ENCODE results near the gene GPR160.

Gene GPR160

GRCh38 chr3:170049146-170050000 is 11.6 kb downstream of the GPR160 start:
- Mint-ChIP-seq H3K9me3 (no peaks in the 10 kb centered on the region), H3K27me3 (no peaks in the 10 kb centered on the region), H3K4me1 (peaks cover 18% of the 10 kb centered on the region), H3K27ac (no peak overlapping the region), H3K4me3 (no peak overlapping the region)
- ATAC-seq (peak; percentile 41), DNase-seq (no peak)

DNA sequence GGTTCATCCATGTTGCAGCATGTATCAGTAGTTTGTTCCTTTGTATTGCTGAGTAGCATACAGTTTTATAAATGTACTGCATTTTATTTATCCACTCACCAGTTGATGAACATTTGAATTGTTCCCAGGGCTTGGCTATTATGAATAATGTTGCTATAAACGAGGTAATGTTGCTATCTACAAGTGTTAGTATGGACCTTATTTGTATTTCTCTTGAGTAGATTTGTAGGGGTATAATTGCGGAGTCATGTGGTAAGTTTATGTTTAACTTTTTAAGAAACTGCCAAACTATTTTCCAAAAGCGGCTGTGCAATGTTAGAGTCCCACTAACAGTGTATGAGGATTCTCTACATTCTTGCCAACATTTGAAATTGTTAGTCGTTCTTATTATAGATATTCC is 13.0 kb downstream of the GPR160 start:
- H3K9me3 Mint-ChIP-seq = no peaks in the 10 kb centered on the region
- DNase-seq = no peak
- H3K4me1 Mint-ChIP-seq = peaks cover 22% of the 10 kb centered on the region
- H3K4me3 Mint-ChIP-seq = no peak overlapping the region
- no peak overlapping the region for H3K27ac Mint-ChIP-seq
- no peaks in the 10 kb centered on the region for H3K27me3 Mint-ChIP-seq
- ATAC-seq = no peak

DNA sequence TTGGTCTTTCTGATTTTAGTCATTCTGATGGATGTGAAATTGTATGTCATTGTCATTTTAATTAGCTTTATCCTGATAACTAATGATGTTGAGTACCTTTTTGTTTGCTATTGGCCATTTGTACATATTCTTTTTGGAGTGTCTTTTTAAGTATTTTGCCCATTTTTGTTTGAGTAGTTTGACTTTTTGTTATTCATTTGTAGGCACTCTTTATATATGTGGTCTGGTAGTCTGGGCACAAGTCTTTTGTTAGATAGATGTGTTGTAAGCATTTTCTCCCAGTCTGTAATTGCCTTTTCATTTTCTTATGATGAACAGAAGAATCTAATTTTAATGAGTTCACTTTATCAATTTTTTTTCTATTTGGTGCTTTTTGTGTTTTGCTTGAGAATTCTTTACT is 14.6 kb downstream of the GPR160 start:
- H3K4me3 Mint-ChIP-seq = no peak overlapping the region
- DNase-seq (no peak), ATAC-seq (no peak)
- H3K9me3 Mint-ChIP-seq = no peaks in the 10 kb centered on the region
- H3K27ac Mint-ChIP-seq = no peak overlapping the region
- peaks cover 32% of the 10 kb centered on the region for H3K4me1 Mint-ChIP-seq
- no peaks in the 10 kb centered on the region for H3K27me3 Mint-ChIP-seq

DNA sequence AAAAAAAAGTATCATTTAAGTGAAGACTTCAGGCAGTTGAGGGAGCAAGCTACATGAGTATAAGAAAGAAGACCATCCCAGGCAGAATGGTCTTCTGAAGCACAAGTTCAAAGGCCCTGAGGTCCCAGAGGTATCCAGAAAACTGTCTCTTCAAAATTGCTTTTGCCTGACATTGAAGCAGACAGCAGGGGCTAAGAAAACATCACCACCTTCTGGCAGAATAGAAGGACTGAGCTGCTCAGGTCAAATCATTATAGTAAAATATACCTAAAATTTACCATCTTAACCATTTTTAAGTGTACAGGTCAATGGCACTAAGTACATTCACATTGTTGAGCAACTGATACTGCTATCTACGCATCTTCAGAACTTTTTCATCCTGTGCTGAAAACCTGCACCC is 16.4 kb downstream of the GPR160 start:
- ATAC-seq = no peak
- no peaks in the 10 kb centered on the region for H3K9me3 Mint-ChIP-seq
- H3K4me3 Mint-ChIP-seq = no peak overlapping the region
- H3K27me3 Mint-ChIP-seq = no peaks in the 10 kb centered on the region
- H3K4me1 Mint-ChIP-seq = peaks cover 44% of the 10 kb centered on the region
- no peak for DNase-seq
- no peak overlapping the region for H3K27ac Mint-ChIP-seq

GRCh38 chr3:170055209-170055608 is 17.4 kb downstream of the GPR160 start:
- Mint-ChIP-seq H3K9me3 (no peaks in the 10 kb centered on the region), H3K27ac (peak overlapping the region in 1 of 2 donors; percentile 16), H3K27me3 (no peaks in the 10 kb centered on the region), H3K4me1 (peaks cover 44% of the 10 kb centered on the region), H3K4me3 (peak overlapping the region in 1 of 2 donors; percentile 43)
- DNase-seq (peak; percentile 16 to 61), ATAC-seq (peak; percentile 81)

DNA sequence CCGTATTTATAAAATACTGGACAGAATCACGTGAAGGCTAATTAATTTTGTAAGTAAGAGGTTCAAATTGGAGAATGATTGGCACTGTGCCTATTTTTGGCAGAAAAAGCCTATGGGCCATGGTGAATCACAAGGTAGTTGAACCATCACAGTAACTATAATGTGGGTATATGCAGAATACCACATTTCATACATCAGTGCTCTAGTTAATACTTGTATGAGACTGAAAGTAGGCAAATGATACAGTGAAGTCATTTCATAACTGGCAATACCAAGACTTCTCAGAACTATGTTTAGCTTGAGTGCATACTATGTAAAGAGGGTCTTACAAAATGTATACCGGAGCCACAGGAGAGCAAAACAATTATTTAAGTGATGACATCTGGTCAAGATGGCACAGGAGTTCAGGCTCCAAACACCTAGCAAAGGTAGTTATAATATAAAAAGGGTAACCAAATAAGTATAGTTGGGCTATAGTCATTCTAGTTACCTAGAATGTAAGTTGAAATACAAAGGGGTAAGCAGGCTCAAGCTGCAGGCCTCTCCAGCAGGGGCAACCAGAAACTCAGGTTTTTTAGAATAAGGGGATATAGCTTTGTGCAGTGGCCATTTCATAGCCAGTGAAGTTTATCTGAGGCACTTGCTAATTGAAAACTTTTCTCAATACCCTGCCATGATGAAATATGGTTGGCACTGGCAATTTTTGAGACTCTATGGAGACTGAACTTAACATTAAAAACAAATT is 19.1 kb downstream of the GPR160 start:
- no peaks in the 10 kb centered on the region for H3K9me3 Mint-ChIP-seq
- peaks cover 44% of the 10 kb centered on the region for H3K4me1 Mint-ChIP-seq
- peak overlapping the region; percentile 63 to 75 for H3K4me3 Mint-ChIP-seq
- ATAC-seq (peak; percentile 94), DNase-seq (peak in 1 of 2 donors; percentile 37)
- no peaks in the 10 kb centered on the region for H3K27me3 Mint-ChIP-seq
- H3K27ac Mint-ChIP-seq = peak overlapping the region; percentile 60 to 74

GRCh38 chr3:170057550-170057949 is 19.8 kb downstream of the GPR160 start:
- Mint-ChIP-seq H3K4me1 (peaks cover 44% of the 10 kb centered on the region), H3K4me3 (peak overlapping the region; percentile 63 to 75), H3K27ac (peak overlapping the region in 1 of 2 donors; percentile 74), H3K27me3 (no peaks in the 10 kb centered on the region), H3K9me3 (no peaks in the 10 kb centered on the region)
- DNase-seq = no peak
- no peak for ATAC-seq

GRCh38 chr3:170058127-170058526 is 20.3 kb downstream of the GPR160 start:
- ATAC-seq (no peak), DNase-seq (no peak)
- Mint-ChIP-seq H3K4me1 (peaks cover 44% of the 10 kb centered on the region), H3K9me3 (no peaks in the 10 kb centered on the region), H3K27me3 (no peaks in the 10 kb centered on the region), H3K4me3 (peak overlapping the region in 1 of 2 donors; percentile 75), H3K27ac (no peak overlapping the region)

DNA sequence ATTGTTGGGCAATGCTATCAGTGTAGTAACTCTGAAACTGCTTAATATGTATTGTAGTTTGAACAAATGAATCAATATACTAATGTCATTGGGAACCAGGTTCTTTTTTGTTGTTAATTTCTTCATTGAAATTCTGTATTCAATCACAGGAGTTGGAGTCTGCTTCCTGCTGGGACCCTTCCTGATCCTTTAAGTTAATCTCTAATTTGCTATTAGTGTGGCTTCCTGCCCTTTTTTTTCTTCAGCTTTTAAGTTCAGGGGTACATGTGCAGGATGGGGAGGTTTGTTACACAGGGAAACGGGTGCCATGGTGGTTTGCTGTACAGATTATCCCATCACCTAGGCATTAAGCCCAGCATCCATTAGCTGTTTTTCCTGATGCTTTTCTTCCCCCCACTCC is 21.7 kb downstream of the GPR160 start:
- no peaks in the 10 kb centered on the region for H3K27me3 Mint-ChIP-seq
- H3K9me3 Mint-ChIP-seq = no peaks in the 10 kb centered on the region
- DNase-seq (no peak), ATAC-seq (no peak)
- peaks cover 41% of the 10 kb centered on the region for H3K4me1 Mint-ChIP-seq
- H3K27ac Mint-ChIP-seq = no peak overlapping the region
- no peak overlapping the region for H3K4me3 Mint-ChIP-seq

GRCh38 chr3:170062068-170062467 is 24.3 kb downstream of the GPR160 start:
- no peak overlapping the region for H3K27ac Mint-ChIP-seq
- H3K9me3 Mint-ChIP-seq = no peaks in the 10 kb centered on the region
- no peak for DNase-seq
- no peak overlapping the region for H3K4me3 Mint-ChIP-seq
- H3K4me1 Mint-ChIP-seq = peaks cover 15% of the 10 kb centered on the region
- H3K27me3 Mint-ChIP-seq = no peaks in the 10 kb centered on the region
- ATAC-seq = no peak

DNA sequence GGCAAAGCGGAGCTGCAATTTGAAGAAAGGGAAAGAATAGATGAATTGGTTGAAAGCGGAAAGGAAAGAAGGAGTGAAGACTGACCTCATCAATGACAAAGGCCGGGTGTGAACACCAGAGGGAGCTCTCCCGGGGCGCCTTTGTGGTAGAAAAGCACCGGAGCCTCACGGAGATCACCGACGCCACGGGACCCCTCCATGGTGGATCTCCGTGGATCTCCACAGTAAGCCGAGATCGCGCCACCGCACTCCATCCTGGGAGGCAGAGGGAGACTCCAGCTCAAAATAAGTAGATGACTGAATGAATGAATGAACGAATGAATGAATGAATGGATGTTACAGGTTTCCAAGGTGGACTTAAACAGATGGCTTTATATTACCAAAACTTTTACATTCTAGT is 25.0 kb downstream of the GPR160 start:
- Mint-ChIP-seq H3K27me3 (no peaks in the 10 kb centered on the region), H3K4me3 (no peak overlapping the region), H3K27ac (peak overlapping the region in 1 of 2 donors; percentile 34), H3K4me1 (peaks cover 8% of the 10 kb centered on the region), H3K9me3 (no peaks in the 10 kb centered on the region)
- no peak for ATAC-seq
- no peak for DNase-seq

GRCh38 chr3:170063691-170064090 is 25.9 kb downstream of the GPR160 start:
- no peak overlapping the region for H3K27ac Mint-ChIP-seq
- ATAC-seq = no peak

DNA sequence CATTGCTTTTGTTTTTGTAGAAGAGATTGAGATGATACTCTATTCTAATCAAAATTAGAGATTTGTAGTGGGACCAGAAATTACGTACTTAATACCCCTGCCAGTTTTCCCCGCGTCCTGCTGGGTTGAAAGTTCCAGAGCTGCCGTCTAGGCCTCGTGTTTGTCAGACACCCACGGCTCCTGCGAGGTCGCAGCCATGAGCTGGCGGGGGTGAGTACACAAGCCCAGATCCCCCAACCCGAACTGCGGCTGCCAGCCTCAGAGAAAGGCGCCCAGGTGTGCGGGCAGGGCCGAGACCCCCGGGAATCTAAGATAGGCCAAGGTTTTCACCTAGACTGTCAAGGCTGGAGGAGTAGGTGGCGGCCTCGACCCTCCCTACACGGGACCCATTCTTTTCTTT is 26.3 kb downstream of the GPR160 start:
- DNase-seq (no peak), ATAC-seq (no peak)
- Mint-ChIP-seq H3K4me1 (no peaks in the 10 kb centered on the region), H3K9me3 (no peaks in the 10 kb centered on the region), H3K27ac (no peak overlapping the region), H3K4me3 (no peak overlapping the region), H3K27me3 (no peaks in the 10 kb centered on the region)

More at GRCh38 chr3:170063691-170064090, 25.9 kb downstream of the GPR160 start:
- Mint-ChIP-seq H3K4me3 (no peak overlapping the region), H3K4me1 (no peaks in the 10 kb centered on the region), H3K9me3 (no peaks in the 10 kb centered on the region), H3K27me3 (no peaks in the 10 kb centered on the region)
- DNase-seq = no peak

DNA sequence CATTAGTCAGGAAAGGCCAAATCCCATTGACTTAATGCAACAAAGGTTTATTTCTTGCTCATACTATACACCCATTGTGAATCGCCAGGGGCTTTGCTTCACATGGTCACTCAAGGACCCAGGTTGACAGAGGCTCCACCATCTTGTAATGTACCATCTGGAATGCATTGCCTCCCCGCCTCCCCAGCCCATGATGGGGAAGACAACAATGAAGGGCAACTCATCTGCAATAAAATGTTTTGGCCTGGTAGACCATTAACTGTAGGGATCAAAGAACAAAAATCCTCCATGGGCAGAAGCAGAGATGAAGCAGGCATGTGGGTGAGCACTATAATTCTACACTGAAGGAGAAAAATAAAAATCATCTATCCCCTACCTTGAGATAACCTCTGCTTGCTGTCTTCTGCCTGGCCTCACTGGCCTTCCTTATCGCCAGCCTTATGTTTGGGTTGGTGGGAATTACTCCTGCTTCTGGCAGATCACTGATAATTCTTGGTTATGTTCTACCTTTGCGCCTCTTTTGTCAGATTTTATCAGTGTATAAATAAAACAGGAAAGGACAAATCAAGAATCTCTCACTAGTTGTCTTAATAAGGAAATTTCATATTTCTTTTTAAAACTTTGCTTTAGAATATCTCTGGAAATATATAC is 37.8 kb downstream of the GPR160 start:
- Mint-ChIP-seq H3K27me3 (no peaks in the 10 kb centered on the region), H3K4me3 (no peak overlapping the region), H3K4me1 (peaks cover 8% of the 10 kb centered on the region), H3K9me3 (peaks cover 11 to 18% of the 10 kb centered on the region in 2 donors), H3K27ac (no peak overlapping the region)
- ATAC-seq = no peak
- no peak for DNase-seq

GRCh38 chr3:170076715-170077238 is 39.0 kb downstream of the GPR160 start:
- Mint-ChIP-seq H3K9me3 (peaks cover 11 to 12% of the 10 kb centered on the region in 2 donors), H3K27me3 (no peaks in the 10 kb centered on the region), H3K4me1 (peaks cover 8% of the 10 kb centered on the region), H3K4me3 (no peak overlapping the region), H3K27ac (no peak overlapping the region)
- no peak for ATAC-seq
- no peak for DNase-seq
